ENCODE measurements around the gene SLC38A5.
A peak's percentile ranks its signal among the peaks of the same experiment; 100 is the strongest.

SLC38A5 gene

GRCh38 chrX:48465336-48465933, 4.6 kb downstream of the SLC38A5 start:
- H3K4me2 ChIP-seq (ENCODE audit: low read depth, low read length, poor library complexity, severe bottlenecking): peak overlapping the region; percentile 37
- peaks cover 9% of the 10 kb centered on the region for H3K4me1 ChIP-seq (ENCODE audit: insufficient read depth, low read length, poor library complexity, severe bottlenecking)
- no peaks in the 10 kb centered on the region; the same call in none of the 2 replicates for H3K79me2 ChIP-seq (ENCODE audit: insufficient read depth, low read length)
- TF ChIP-seq EZH2phosphoT487 (IDR thresholded peaks at IDR 0.05; ENCODE audit: borderline replicate concordance) (no peak), CTCF (conservative IDR thresholded peaks at IDR 0.05; ENCODE audit: low read length) (no peak)
- no peak overlapping the region for H2AFZ ChIP-seq (ENCODE audit: low read length)
- no peaks in the 10 kb centered on the region for H3F3A ChIP-seq (ENCODE audit: low read depth)
- H4K20me1 ChIP-seq (ENCODE audit: insufficient read depth, low read length, poor library complexity, severe bottlenecking): no peaks in the 10 kb centered on the region
- no peaks in the 10 kb centered on the region; the same call in 1 of the 2 replicates for H3K36me3 ChIP-seq (ENCODE audit: insufficient read depth, low read length)
- no peak overlapping the region for H3K9ac ChIP-seq (ENCODE audit: low read depth, low read length, poor library complexity, severe bottlenecking)
- no peak overlapping the region for H3K4me3 ChIP-seq (ENCODE audit: low read length, poor library complexity, severe bottlenecking)
- H3K9me2 ChIP-seq (replicated peaks; ENCODE audit: low read depth, low read length): no peaks in the 10 kb centered on the region
- no peaks in the 10 kb centered on the region for H3K27me3 ChIP-seq (ENCODE audit: insufficient read depth, low read length, poor library complexity, severe bottlenecking)
- no peaks in the 10 kb centered on the region for H3K9me3 ChIP-seq (ENCODE audit: insufficient read depth, low read depth, low read length)

GRCh38 chrX:48461830-48462229, 8.2 kb downstream of the SLC38A5 start:
- H3K4me1 ChIP-seq (ENCODE audit: insufficient read depth, low read length, poor library complexity, severe bottlenecking): no peaks in the 10 kb centered on the region
- no peak overlapping the region for H2AFZ ChIP-seq (ENCODE audit: low read length)
- H3K36me3 ChIP-seq (ENCODE audit: insufficient read depth, low read length): no peaks in the 10 kb centered on the region; the same call in 1 of the 2 replicates
- TF ChIP-seq CTCF (conservative IDR thresholded peaks at IDR 0.05; ENCODE audit: low read length) (no peak), EZH2phosphoT487 (IDR thresholded peaks at IDR 0.05; ENCODE audit: borderline replicate concordance) (no peak)
- no peaks in the 10 kb centered on the region for H3K27me3 ChIP-seq (ENCODE audit: insufficient read depth, low read length, poor library complexity, severe bottlenecking)
- H3K4me2 ChIP-seq (ENCODE audit: low read depth, low read length, poor library complexity, severe bottlenecking): no peak overlapping the region
- H4K20me1 ChIP-seq (ENCODE audit: insufficient read depth, low read length, poor library complexity, severe bottlenecking): no peaks in the 10 kb centered on the region
- no peaks in the 10 kb centered on the region for H3K9me2 ChIP-seq (replicated peaks; ENCODE audit: low read depth, low read length)
- H3K79me2 ChIP-seq (ENCODE audit: insufficient read depth, low read length): no peaks in the 10 kb centered on the region
- H3K9me3 ChIP-seq (ENCODE audit: insufficient read depth, low read depth, low read length): no peaks in the 10 kb centered on the region
- H3F3A ChIP-seq (ENCODE audit: low read depth): no peaks in the 10 kb centered on the region
- no peak overlapping the region for H3K4me3 ChIP-seq (ENCODE audit: low read length, poor library complexity, severe bottlenecking)
- no peak overlapping the region for H3K9ac ChIP-seq (ENCODE audit: low read depth, low read length, poor library complexity, severe bottlenecking)

- H3K36me3 ChIP-seq (ENCODE audit: insufficient read depth, low read length): no peaks in the 10 kb centered on the region; the same call in 1 of the 2 replicates
These were observed 9.5 kb downstream of the SLC38A5 start for GRCh38 chrX:48460606-48461005.

More at GRCh38 chrX:48460606-48461005, 9.5 kb downstream of the SLC38A5 start:
- Histone ChIP-seq H3F3A (ENCODE audit: low read depth) (no peaks in the 10 kb centered on the region), H3K4me1 (ENCODE audit: insufficient read depth, low read length, poor library complexity, severe bottlenecking) (no peaks in the 10 kb centered on the region), H3K79me2 (ENCODE audit: insufficient read depth, low read length) (no peaks in the 10 kb centered on the region), H2AFZ (ENCODE audit: low read length) (no peak overlapping the region), H3K9me2 (replicated peaks; ENCODE audit: low read depth, low read length) (no peaks in the 10 kb centered on the region), H3K9me3 (ENCODE audit: insufficient read depth, low read depth, low read length) (no peaks in the 10 kb centered on the region), H3K9ac (ENCODE audit: low read depth, low read length, poor library complexity, severe bottlenecking) (no peak overlapping the region), H3K27me3 (ENCODE audit: insufficient read depth, low read length, poor library complexity, severe bottlenecking) (no peaks in the 10 kb centered on the region), H4K20me1 (ENCODE audit: insufficient read depth, low read length, poor library complexity, severe bottlenecking) (no peaks in the 10 kb centered on the region), H3K4me3 (ENCODE audit: low read length, poor library complexity, severe bottlenecking) (no peak overlapping the region), H3K4me2 (ENCODE audit: low read depth, low read length, poor library complexity, severe bottlenecking) (no peak overlapping the region)
- TF ChIP-seq CTCF (conservative IDR thresholded peaks at IDR 0.05; ENCODE audit: low read length): no peak
- no peak for TF ChIP-seq EZH2phosphoT487 (IDR thresholded peaks at IDR 0.05; ENCODE audit: borderline replicate concordance)
